HFF-Myc (cell line): Measurements from ENCODE around the gene TOX2.

Experiments
- DNase-seq: peaks from one replicate; pipeline ENCODE4 v3.0.0-alpha.2; 2011; ENCODE audit warnings: low read depth; ENCODE audit errors: extremely low read depth
- H3K4me3 ChIP-seq: replicated peaks from 2 replicates; pipeline ENCODE4 v1.5.1; 2011; ENCODE audit warnings: low read depth, mild to moderate bottlenecking, control low read depth, low read length
- CTCF ChIP-seq: IDR thresholded peaks from 2 replicates; pipeline ENCODE4 v1.5.1; 2012; ENCODE audit warnings: mild to moderate bottlenecking, low read depth, low read length, control low read depth; ENCODE audit errors: missing control alignments

Gene TOX2

GRCh38 chr20:44019638-44020335 is 105.1 kb downstream of the TOX2 start:
- H3K4me3 ChIP-seq = no peak overlapping the region
- no peak for TF ChIP-seq CTCF
- DNase-seq = no peak

GRCh38 chr20:44020406-44021148 is 105.9 kb downstream of the TOX2 start:
- no peak for TF ChIP-seq CTCF
- no peak for DNase-seq
- H3K4me3 ChIP-seq = no peak overlapping the region

DNA sequence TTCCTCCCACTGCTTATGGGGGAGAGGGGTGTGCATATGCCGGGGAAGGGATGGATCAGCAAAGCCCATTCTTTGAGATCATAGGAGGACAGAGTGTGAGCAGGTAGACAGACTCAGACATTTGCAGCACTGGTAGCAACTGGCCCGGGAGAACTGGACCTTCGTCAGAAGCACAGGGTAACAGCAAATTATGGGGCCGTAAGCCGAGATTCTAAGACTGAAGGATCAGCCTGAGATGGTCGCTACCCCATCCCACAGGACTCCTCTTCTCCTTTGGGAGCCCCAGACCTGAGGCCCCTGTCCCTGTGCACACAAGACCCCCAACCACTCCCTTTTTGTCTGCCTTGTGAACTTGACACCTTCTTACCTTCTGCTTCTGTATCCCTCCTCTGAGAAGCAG is 106.5 kb downstream of the TOX2 start:
- no peak for DNase-seq
- no peak for TF ChIP-seq CTCF
- H3K4me3 ChIP-seq = no peak overlapping the region

DNA sequence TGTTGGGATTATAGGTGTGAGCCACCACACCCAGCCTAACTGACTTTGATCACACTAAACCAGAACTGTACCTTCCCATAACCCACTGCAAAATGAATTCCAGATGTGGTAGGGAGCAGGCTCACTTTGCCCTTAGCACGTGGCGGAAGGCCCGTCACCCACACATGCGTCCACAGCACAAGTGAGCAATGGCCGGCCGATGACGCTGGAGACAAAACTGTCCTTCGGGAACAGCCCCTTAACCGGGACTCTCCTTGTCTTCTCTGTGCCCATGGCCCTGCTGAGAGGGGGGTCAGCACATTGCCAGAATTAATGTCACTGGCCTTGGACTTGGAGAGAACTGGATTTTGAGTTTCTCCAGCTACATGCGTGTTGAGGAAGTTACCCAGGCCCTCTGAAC is 107.2 kb downstream of the TOX2 start:
- TF ChIP-seq CTCF = no peak
- DNase-seq = no peak
- H3K4me3 ChIP-seq = no peak overlapping the region

DNA sequence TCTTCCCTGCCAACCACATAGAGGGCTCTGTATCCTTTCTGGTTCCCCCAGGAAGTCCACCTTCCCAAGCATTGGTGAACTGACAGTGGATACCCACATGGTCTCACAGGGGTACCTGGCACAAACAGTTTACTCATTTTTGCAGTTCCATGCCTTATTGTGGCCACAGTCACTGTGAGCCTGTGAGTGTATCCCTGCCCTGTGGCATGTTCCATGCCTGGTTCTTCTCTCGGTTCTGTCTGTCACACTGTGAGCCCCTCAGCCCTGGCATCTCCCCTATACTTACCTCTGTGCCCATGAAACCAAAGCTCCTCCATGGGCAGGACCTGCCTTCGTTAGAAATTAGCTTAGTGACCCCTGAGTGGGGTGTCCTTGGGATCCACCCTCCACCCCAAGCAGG is 107.8 kb downstream of the TOX2 start:
- DNase-seq = no peak
- no peak for TF ChIP-seq CTCF

DNA sequence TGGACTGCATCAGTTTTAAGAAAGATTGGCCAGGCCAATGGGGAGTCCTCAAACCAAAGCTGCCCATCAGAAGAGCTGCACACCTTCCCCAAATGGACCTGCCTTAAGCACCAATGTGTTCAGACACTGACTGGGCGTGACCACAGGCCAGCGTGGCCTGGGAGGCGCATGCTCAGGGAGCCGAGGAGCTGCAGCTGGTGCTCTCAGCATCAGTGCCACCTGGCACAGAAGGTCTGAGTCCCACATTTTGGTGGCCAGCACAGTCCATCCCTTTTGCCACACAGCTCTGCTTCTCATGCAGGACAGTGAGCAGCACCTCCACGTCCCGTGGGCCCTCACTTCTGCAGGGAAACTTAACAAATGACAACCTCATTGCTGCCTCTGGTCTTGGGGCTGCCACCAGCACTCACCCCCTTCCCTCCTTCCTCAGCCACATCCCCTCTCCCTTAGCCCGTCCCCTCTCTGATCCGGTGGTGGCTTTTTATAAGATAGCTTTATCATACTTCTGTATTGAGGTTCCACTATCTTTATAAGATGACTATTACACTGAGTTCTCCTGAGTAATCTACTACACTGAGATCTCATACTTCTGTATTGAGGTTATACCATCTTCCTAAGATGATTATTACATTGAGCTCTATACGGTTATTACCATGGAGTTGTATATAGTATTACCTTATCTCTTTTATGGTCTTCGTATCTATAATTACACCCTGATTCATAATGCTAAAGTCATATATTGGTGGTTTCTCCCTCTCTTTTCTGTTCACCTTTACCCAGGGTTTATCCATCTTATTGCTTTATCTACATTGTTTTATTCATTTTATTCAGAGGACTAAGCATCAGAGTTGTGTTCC is 109.1 kb downstream of the TOX2 start:
- DNase-seq = no peak
- TF ChIP-seq CTCF = no peak
- no peak overlapping the region for H3K4me3 ChIP-seq

More for the DNA sequence above, 107.8 kb downstream of the TOX2 start:
- H3K4me3 ChIP-seq = no peak overlapping the region
